ENCODE results near the gene TPRKB.
"Not testable (repeated sequence)": the region's sequence is repeated elsewhere in the genome, so short reads cannot be mapped to it uniquely, and the experiment has no call there.

The TPRKB gene

DNA sequence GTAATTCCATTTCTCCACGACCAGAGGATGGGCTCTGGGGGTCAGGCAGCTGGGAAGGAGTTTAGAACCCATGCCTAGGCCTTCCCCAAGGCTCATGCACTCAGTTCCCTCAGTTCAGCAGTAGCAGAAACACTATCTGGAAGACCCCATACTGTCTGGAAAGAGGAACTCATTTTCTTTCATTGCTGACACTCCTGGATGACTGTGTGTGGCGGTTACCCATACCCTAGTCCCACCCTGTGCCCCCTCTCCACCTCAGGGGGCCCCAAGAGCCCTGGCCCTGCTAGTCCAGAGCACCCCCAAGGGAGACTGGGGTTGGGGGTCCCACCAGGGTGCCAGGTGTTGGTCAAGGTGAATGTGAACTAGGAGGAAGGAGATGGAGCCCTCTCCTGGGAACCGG is 29.5 kb downstream of the TPRKB start:
- DNase-seq (ENCODE audit: low spot score) = no peak
- in situ Hi-C loops (cut with MboI; ENCODE audit: low pct_unique_long_range_greater_than_20kb, low sequenced_read_pairs, unreplicated experiment) = no loop called here
- TF ChIP-seq, protein P1, sequence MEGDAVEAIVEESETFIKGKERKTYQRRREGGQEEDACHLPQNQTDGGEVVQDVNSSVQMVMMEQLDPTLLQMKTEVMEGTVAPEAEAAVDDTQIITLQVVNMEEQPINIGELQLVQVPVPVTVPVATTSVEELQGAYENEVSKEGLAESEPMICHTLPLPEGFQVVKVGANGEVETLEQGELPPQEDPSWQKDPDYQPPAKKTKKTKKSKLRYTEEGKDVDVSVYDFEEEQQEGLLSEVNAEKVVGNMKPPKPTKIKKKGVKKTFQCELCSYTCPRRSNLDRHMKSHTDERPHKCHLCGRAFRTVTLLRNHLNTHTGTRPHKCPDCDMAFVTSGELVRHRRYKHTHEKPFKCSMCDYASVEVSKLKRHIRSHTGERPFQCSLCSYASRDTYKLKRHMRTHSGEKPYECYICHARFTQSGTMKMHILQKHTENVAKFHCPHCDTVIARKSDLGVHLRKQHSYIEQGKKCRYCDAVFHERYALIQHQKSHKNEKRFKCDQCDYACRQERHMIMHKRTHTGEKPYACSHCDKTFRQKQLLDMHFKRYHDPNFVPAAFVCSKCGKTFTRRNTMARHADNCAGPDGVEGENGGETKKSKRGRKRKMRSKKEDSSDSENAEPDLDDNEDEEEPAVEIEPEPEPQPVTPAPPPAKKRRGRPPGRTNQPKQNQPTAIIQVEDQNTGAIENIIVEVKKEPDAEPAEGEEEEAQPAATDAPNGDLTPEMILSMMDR (IDR thresholded peaks at IDR 0.05; ENCODE audit: extremely low read depth, insufficient read depth, missing control alignments) = no peak

DNA sequence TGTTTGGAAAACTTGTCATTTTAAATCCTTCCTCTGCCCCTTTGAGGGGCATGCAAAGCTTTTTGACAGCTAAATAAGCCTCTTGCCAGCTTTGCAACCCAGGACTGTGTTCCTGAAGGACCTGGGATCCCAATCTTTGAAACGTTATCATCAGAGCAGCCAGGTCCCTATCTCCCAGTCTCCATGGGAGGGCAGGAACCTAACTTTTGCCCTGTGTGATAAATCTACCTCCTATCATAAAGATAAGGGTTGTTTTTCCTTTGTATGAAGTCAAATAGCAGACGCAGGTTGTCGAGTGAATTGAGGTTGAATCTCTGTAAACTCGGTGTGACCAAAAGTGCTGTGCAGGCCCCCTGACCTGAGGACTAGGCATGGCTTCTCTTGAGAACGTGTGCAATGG is 30.1 kb downstream of the TPRKB start:
- in situ Hi-C loops (cut with MboI; ENCODE audit: low pct_unique_long_range_greater_than_20kb, low sequenced_read_pairs, unreplicated experiment) = no loop called here
- TF ChIP-seq, protein P1 (IDR thresholded peaks at IDR 0.05; ENCODE audit: extremely low read depth, insufficient read depth, missing control alignments) = no peak
- no peak for DNase-seq (ENCODE audit: low spot score)

DNA sequence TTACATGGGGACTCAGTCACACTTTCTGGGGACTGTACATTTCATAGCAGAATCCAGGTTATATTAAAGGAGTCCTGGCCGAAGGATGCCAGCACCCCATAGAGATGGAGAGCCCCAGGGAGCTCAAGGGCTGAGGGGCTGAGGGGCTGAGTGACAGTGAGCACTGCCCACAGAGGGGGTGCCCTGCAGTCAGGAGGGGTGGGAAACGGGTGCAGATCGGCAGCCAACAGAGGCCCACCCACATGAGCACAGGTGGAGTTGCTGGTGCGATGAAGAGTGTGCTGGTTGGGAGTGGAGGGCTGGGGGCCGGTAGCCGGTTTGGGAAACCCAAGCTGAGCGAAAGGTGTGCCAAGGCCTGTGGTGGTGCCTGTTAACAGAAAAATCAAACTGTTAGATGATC is 32.1 kb downstream of the TPRKB start:
- in situ Hi-C loops (cut with MboI; ENCODE audit: low pct_unique_long_range_greater_than_20kb, low sequenced_read_pairs, unreplicated experiment) = no loop called here
- TF ChIP-seq, protein P1 (IDR thresholded peaks at IDR 0.05; ENCODE audit: extremely low read depth, insufficient read depth, missing control alignments) = no peak
- DNase-seq (ENCODE audit: low spot score) = no peak

DNA sequence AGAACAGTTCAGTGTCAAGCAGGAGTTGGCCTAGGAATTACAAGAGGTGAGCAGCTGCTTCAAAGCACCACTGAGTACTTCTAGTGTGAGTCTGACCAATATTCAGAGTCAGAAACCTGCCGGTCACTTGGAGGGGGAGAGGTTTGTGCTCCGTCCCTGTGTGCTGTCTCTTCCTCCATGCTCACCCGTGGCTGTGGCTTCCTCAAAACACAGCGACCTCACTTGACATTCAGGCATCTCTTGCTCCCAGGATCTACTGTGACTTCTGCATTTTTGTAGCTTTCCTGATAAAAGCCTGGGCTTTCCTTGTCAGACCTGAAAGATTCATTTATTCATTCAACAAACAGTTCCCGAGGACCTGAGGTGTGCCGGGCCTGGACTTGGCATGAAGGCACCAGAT is 32.9 kb downstream of the TPRKB start:
- in situ Hi-C loops (cut with MboI; ENCODE audit: low pct_unique_long_range_greater_than_20kb, low sequenced_read_pairs, unreplicated experiment) = no loop called here
- no peak for DNase-seq (ENCODE audit: low spot score)
- TF ChIP-seq, protein P1 (IDR thresholded peaks at IDR 0.05; ENCODE audit: extremely low read depth, insufficient read depth, missing control alignments) = no peak

DNA sequence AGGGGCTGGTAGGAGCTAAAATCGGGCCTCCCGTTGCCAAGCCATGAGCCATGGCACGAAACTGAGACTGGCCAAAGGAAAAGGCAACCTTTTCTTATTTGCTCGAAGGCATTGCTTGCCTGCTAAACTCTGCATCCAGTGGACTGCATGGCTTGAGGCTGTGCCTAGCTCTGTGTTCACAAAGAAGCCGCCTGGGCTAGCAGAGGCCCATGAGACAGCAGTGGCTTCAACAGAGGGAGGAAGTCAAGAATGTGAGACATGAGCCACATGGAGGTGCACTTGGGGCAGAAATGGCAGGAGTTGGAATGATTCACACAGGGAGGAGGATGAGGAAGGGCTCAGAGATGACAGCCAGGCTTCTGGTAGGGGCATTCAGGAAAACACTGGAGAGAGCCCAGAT is 33.5 kb downstream of the TPRKB start:
- no peak for DNase-seq (ENCODE audit: low spot score)
- TF ChIP-seq, protein P1 (IDR thresholded peaks at IDR 0.05; ENCODE audit: extremely low read depth, insufficient read depth, missing control alignments) = no peak
- in situ Hi-C loops (cut with MboI; ENCODE audit: low pct_unique_long_range_greater_than_20kb, low sequenced_read_pairs, unreplicated experiment) = no loop called here

DNA sequence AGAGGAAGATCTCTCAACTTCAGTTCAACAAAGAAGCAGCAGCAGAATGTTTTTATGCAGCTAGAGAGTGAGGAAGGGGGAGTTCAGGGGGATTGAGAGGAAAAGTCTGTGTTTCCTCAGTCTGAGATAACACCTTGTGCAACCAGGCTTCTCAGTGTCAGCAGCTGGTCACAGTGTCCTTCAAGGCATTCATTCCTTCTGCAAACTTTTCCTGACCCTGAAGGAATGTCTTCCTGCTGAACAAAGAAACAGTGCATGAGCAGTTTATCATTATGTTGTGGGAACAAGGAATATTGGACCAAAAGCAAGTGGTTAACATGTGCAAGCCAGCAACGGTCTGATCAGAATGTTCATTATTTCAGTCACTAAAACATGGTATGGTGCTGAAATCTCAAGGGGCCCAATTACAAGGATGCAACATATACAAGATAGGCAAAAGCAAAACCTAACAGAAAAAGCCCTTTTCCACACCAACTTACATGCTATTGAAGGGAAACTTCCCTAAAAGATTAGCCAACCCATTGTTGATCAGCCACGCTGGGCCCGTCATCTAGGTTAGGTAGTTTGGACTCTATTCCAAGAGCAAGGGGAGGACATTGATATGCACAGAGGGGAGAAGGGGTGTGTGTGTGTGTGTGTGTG is 34.2 kb downstream of the TPRKB start:
- DNase-seq (ENCODE audit: low spot score); in situ Hi-C loops (cut with MboI; ENCODE audit: low pct_unique_long_range_greater_than_20kb, low sequenced_read_pairs, unreplicated experiment): not testable (repeated sequence)

DNA sequence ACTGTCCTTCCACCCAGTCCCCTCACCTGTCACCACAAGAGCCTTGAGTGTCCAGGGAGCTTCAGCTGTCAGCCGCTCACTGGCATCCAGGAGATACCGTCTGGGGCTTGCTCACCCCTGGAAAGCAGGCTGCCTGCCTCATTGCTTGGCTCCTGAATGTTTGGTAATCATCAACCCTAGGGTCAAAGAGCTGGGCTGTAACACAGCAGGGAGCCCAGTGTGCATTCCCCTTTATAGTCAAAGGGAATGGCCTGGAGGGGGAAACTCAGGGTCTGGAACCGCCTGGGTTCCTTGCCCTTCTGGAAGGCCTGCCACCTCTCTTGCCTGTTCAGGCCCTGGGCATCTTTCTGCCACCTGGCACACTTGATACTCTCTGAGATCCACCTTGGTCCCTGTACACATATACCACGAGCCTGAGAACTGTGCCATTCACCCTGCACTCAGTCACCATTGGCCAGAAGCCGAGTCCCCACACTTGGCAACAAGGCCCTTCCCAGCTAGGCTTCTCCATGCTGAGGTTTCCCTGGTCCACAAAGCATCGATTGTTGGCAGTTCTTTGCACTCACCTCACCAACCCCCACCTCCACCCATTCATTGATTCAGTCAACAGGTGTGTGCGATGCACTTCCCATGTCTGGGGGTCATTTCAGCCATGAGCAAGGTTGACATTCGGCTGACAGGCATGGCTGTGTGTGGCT is 35.0 kb downstream of the TPRKB start:
- in situ Hi-C loops (cut with MboI; ENCODE audit: low pct_unique_long_range_greater_than_20kb, low sequenced_read_pairs, unreplicated experiment) = no loop called here
- no peak for DNase-seq (ENCODE audit: low spot score)
- TF ChIP-seq, protein P1 (IDR thresholded peaks at IDR 0.05; ENCODE audit: extremely low read depth, insufficient read depth, missing control alignments) = no peak

DNA sequence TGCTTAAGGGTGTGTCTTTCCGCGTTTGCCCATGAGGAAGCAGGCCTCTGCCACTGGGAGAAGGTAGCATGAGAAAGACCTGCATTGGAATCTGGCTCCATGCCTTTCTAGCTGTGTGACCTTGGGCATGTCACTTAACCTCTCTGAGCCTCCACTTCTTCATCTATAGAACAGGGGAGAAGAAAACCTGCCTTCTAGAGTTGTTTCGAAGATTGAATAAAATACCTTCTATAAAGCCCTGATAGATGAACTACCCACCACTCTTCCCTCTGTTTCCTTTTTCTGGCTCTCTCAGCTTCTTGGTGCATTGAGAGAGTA is 35.7 kb downstream of the TPRKB start:
- in situ Hi-C loops (cut with MboI; ENCODE audit: low pct_unique_long_range_greater_than_20kb, low sequenced_read_pairs, unreplicated experiment); DNase-seq (ENCODE audit: low spot score): not testable (repeated sequence)
